AG08395 (cell line): ENCODE measurements around the gene TCP11.
"Not testable (repeated sequence)": the region's sequence is repeated elsewhere in the genome, so short reads cannot be mapped to it uniquely, and the experiment has no call there.

Source experiments
- DNase-seq: peaks from one replicate; pipeline ENCODE4 v3.0.0; 2012; ENCODE audit warnings: mixed read lengths, low spot score

TCP11 gene

GRCh38 chr6:35146453-35146852, 5.3 kb upstream of the TCP11 start:
- peak; percentile 70 for DNase-seq

GRCh38 chr6:35145757-35146156, 4.6 kb upstream of the TCP11 start:
- DNase-seq: no peak

- DNase-seq: peak; percentile 8
These were observed 1.7 kb upstream of the TCP11 start for GRCh38 chr6:35142588-35143569.

GRCh38 chr6:35140639-35141006, 516 bp downstream of the TCP11 start:
- DNase-seq: no peak

- DNase-seq: peak; percentile 53
These were observed 1.1 kb downstream of the TCP11 start for GRCh38 chr6:35139924-35140638.

- DNase-seq: no peak
These were observed 1.7 kb downstream of the TCP11 start for GRCh38 chr6:35139470-35139869.

GRCh38 chr6:35138191-35138590, 2.9 kb downstream of the TCP11 start:
- not testable (repeated sequence) for DNase-seq

DNA sequence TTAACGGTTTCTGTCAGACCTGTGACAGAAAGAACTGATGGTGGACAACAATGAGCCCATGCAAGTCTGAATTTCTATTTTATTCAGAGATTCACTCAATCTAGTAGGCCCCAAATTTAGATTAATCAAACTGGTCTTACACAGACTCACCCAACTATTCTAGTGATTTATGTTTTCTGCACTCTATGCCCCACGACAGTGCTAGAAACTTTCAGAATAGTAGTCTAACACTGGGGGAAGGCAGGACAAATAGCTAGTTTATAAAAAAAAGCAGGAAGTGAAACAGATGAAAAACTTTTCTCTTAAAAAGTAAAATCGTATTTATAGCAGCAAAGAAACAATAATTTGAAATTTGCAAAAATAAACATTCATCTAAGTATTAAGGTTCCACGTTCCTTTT, 5.0 kb downstream of the TCP11 start:
- no peak for DNase-seq

DNA sequence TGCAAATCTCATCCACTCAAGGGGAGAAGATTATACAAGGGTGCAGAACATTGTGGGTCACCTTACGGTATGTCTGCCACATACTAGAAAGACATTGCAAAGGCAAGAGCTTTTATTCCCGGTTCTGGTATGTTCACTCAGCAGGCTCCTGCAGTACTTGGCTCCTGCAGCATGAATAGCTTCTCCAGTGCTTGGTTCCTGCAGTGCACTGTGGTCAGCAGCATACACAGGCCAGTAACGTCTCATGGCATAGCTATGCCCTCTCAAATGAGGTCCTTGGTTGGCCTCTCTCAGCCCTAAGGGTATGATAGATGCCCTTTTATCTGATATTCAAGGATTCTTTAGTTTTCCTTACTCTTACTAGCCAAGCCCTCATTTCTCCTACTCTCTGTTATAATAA, 12.6 kb downstream of the TCP11 start:
- DNase-seq: peak; percentile 41

- DNase-seq: no peak
These were observed 13.1 kb downstream of the TCP11 start for GRCh38 chr6:35128042-35128441.

DNA sequence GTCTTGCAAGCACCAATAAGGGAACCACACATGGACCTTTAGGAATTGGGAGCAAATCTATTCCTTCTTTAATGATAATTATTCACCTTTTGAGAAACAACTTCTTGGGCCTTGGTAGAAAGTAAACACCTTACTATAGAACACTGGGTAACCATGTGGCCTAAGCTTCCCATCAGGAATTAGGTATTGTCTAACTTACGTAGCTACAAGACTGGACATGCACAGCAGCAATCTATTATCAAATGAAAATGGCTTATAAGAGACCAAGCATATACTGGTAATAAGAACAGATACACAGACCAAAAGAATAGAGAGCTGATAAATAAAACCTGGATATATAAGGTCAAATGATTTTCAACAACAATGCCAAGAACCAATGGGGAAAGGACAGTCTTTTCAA, 16.8 kb downstream of the TCP11 start:
- DNase-seq: no peak

- no peak for DNase-seq
These were observed 20.4 kb downstream of the TCP11 start for GRCh38 chr6:35120746-35121145.

GRCh38 chr6:35108309-35108885, 32.7 kb downstream of the TCP11 start:
- DNase-seq: no peak

DNA sequence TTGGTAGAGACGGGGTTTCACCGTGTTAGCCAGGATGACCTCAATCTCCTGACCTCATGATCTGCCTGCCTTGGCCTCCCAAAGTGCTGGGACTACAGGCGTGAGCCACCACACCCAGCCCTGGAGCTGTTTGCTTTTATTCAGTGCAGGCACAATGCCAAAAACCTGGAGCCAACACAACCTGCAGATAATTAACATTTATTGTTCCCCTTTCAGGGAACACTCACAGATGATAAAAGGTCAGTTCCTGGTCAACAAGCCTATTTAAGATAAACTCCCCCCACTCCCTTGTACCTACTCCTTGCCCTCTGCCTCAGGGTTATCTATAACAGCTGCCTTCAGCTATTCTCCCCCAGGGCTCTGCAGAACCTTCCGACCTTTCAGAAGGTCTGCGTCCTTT, 33.4 kb downstream of the TCP11 start:
- not testable (repeated sequence) for DNase-seq

DNA sequence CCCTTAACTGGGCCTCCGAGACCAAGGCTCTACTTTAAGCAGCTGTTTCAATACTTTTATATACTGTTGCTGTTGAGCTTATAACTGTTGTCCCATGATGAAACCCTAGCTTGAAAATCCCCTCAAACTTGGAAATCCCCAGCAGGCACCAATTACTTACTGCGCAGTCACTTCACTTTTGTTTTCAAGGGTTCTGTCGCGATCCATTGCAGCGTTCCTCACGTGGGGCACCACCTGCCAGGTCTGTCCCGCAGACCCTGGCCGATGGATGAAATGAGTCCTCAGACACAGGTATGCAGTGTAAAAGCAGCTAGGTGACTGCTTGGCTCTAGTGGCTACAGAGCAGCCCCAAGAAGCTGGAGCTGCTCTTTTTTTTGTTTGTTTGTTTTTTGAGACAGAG, 33.9 kb downstream of the TCP11 start:
- DNase-seq: not testable (repeated sequence)

GRCh38 chr6:35106061-35106460, 35.1 kb downstream of the TCP11 start:
- not testable (repeated sequence) for DNase-seq

GRCh38 chr6:35105078-35105477, 36.1 kb downstream of the TCP11 start:
- no peak for DNase-seq

GRCh38 chr6:35099116-35099515, 42.0 kb downstream of the TCP11 start:
- DNase-seq: no peak

- DNase-seq: peak; percentile 82
These were observed 44.8 kb downstream of the TCP11 start for GRCh38 chr6:35096129-35096862.

GRCh38 chr6:35094183-35094582, 47.0 kb downstream of the TCP11 start:
- DNase-seq: no peak

DNA sequence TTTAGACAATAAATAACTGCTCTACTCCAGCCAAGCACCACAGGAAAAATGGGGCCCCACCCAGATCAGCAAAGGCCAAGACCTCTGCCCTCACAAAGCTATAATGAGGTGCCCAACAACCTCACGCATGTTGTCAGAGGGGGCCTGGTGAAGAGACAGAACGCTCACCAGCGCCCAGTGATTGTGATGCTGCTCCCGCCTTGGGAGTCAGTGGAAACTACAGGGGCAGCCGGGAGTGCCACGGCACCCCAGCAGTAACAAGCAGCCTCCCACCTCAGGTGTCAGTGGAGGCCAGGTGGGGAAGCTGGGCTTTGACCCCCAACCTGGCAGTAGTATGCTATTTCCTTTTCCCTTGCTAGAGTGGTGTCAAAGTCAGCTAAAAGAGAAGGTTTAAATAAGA, 47.4 kb downstream of the TCP11 start:
- no peak for DNase-seq

GRCh38 chr6:35093118-35093445, 48.1 kb downstream of the TCP11 start:
- peak; percentile 31 for DNase-seq
